Pancreas (tissue), 10 donors: ENCODE data around the gene ST6GALNAC3. TPM values are rescaled to one million over a fixed set of nuclear protein-coding genes. Genes with fewer than 3 reads are reported as not detected.

Experiments used
- ATAC-seq, 4 donors: fragments of 200-7000 bp; cut with Tn5 transposase; one replicate each; pipeline versions ENCODE4 v1.8.0 to v1.9.1; 2020; ENCODE audit warnings: mild to moderate bottlenecking in 4 of 4, moderate library complexity in 4 of 4
- DNase-seq, 6 donors: peaks; one replicate each; pipeline ENCODE4 v3.0.0-alpha.2; 2020
- FAIRE-seq: peaks from 2 replicates; lab custom pipeline; 2012; peaks lifted over from hg19 to GRCh38; lab: Jason Lieb, UNC
- H3K27ac ChIP-seq, 4 donors: fragments of 200-600 bp; sonication (generic); 1 replicate in 3 of 4; 2 replicates in 1 of 4; pipeline versions ENCODE4 v1.5.0 to v1.8.0; 2020
- H3K27me3 ChIP-seq, 4 donors: fragments of 200-600 bp; one replicate each; pipeline ENCODE4 v1.8.0; 2021
- H3K36me3 ChIP-seq, 3 donors: fragments of 200-600 bp; sonication (generic) in 1 of 3; one replicate each; pipeline versions ENCODE4 v1.5.0 to v1.8.0; 2020 to 2021
- H3K4me1 ChIP-seq, 3 donors: fragments of 200-600 bp; one replicate each; pipeline ENCODE4 v1.8.0; 2021
- H3K4me3 ChIP-seq, 4 donors: fragments of 200-600 bp; sonication (generic) in 2 of 4; one replicate each; pipeline versions ENCODE4 v1.5.0 to v1.8.0; 2020 to 2021
- H3K9me3 ChIP-seq, 4 donors: fragments of 200-600 bp; one replicate each; pipeline ENCODE4 v1.8.0; 2021
- WGBS, 2 donors: extraction: QIAGEN DNeasy Blood & Tissue Kit; methylation state at CpG; one replicate each; pipeline ENCODE4 v1.1.7; 2013; 5-methylcytosine and 5-hydroxymethylcytosine counted together
- intact Hi-C, 3 donors: fragments of 100-400 bp; cut with DNase I; formaldehyde crosslinking; loops; one replicate each; pipeline versions ENCODE4 v1.11.1 to v1.14.2; 2022
- polyA plus RNA-seq, 2 donors: library from polyadenylated mRNA; stranded (reverse); fragments of 200-250 nt; gene quantifications; one replicate each; pipeline ENCODE4 v1.2.3, GENCODE V29; 2013
- total RNA-seq, 6 donors: library from RNA; stranded (reverse); fragmentation: NEBNext Ultra II Directional in 4 of 6; extraction: Animal tissue kit (Norgen Biotek cat#: 25700) in 4 of 6; gene quantifications; one replicate each; pipeline versions ENCODE4 v1.2.1 to v1.2.4, GENCODE V29; 2021 to 2023
- TF ChIP-seq, protein P1 (sequence below), 4 donors: fragments of 200-600 bp; sonication (generic) in 3 of 4; IDR thresholded peaks; one replicate each; pipeline versions ENCODE4 v1.5.0 to v1.8.0; 2021; ENCODE audit warnings: antibody characterized with exemption in 4 of 4
- donor health status: healthy with polysubstance abuse.
- donor health status: DM: no; HTN: no; CAD: no; lungs with moderate emphysema.
- donor health status: DM: no; HTN: no; CAD: no.
- donor health status: control.
- donor health status: control.
- donor health status: Bipolar disorder and iron deficiency.
- donor health status: DM: yes; HTN: yes; CAD: no.
- donor health status: DM: no; HTN: no; CAD: no.
- donor health status: DM: no; HTN: no; CAD: no.
- donor health status: DM: yes; HTN: yes; CAD: no.

Gene ST6GALNAC3
- total and polyA plus RNA-seq, 8 donors: 0.35 to 2.0 (median 0.80) TPM

DNA sequence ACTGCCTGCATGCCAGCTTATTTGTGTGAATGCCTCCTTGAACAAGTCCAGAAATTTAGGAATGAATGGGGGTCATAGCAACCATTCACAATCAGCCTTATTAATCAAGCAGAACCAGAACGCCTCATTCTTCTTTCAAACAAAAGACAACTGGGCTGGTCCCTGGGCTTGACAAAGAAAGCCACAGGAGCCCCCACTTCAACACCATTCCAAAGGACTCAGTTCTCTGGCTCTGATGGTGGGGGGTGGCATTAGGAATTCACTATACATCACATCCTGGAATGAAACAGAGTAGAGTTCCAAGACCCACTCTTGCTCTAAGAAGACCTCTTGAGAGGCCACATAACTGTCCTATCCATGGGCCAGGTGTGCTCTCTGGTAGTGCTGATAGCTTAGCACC is 606.1 kb downstream of the ST6GALNAC3 start:
- Histone ChIP-seq H3K36me3 (no peaks in the 10 kb centered on the region), H3K9me3 (no peaks in the 10 kb centered on the region), H3K4me1 (no peaks in the 10 kb centered on the region), H3K27ac (no peak overlapping the region), H3K4me3 (no peak overlapping the region), H3K27me3 (no peaks in the 10 kb centered on the region)
- TF ChIP-seq, protein P1, sequence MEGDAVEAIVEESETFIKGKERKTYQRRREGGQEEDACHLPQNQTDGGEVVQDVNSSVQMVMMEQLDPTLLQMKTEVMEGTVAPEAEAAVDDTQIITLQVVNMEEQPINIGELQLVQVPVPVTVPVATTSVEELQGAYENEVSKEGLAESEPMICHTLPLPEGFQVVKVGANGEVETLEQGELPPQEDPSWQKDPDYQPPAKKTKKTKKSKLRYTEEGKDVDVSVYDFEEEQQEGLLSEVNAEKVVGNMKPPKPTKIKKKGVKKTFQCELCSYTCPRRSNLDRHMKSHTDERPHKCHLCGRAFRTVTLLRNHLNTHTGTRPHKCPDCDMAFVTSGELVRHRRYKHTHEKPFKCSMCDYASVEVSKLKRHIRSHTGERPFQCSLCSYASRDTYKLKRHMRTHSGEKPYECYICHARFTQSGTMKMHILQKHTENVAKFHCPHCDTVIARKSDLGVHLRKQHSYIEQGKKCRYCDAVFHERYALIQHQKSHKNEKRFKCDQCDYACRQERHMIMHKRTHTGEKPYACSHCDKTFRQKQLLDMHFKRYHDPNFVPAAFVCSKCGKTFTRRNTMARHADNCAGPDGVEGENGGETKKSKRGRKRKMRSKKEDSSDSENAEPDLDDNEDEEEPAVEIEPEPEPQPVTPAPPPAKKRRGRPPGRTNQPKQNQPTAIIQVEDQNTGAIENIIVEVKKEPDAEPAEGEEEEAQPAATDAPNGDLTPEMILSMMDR (IDR thresholded peaks at IDR 0.05): no peak
- intact Hi-C loops: no loop called here
- DNase-seq: no peak
- 87 to 94% methylated on average over 1 of the region's 1 CpG for WGBS, 2 donors
- no peak for FAIRE-seq
- no peak for ATAC-seq

DNA sequence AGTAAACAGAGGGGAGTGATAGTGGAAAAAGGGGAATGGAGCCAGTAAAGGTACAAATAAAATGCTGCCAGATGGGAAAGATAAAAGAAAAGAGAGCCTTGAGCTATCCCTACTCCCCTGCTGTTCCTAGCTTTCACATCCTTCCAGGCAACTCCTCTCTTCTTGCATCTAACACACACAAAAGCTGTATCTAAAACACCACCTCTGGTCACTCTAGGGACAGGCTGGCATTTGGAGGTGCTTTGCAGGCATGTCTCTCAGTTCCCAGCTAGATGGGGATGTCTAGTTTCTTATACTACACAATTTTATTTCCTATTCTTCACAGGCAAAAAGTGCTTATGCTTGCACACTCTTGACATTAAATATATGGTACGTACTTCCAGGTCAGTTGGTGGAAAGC is 607.6 kb downstream of the ST6GALNAC3 start:
- no peaks in the 10 kb centered on the region for H3K36me3 ChIP-seq
- FAIRE-seq (no peak), DNase-seq (no peak), ATAC-seq (no peak)
- H3K4me1 ChIP-seq: no peaks in the 10 kb centered on the region
- TF ChIP-seq, protein P1 (IDR thresholded peaks at IDR 0.05): no peak
- no peak overlapping the region for H3K27ac ChIP-seq
- intact Hi-C loops: no loop called here
- H3K9me3 ChIP-seq: no peaks in the 10 kb centered on the region
- whole genome bisulfite sequencing, 2 donors: 83 to 94% methylated on average over 1 of the region's 1 CpG
- H3K27me3 ChIP-seq: no peaks in the 10 kb centered on the region
- H3K4me3 ChIP-seq: no peak overlapping the region

Other genes starting within 250 kb of the ST6GALNAC3 start
- not detected for gene ASB17, start 142.3 kb upstream of the ST6GALNAC3 start, total RNA-seq
- gene ASB17, start 142.3 kb upstream of the ST6GALNAC3 start, polyA plus RNA-seq: not detected